PC-9 (cell line): ENCODE measurements around the gene AHNAK. TPM values are rescaled to one million over a fixed set of nuclear protein-coding genes. Genes with fewer than 3 reads are reported as not detected.

ENCODE experiments used
- BruUV-seq: library from RNA; stranded (reverse); fragments of 400-500 nt; replicated peaks from 2 replicates; lab custom pipeline; 2021; lab: Mats Ljungman, UMichigan
- CTCF ChIA-PET: fragments of 300-600 bp; sonication (Branson Sonifier 250); formaldehyde crosslinking; loops from one replicate; lab custom pipeline; 2022; ENCODE audit warnings: antibody characterized with exemption; lab: Charles Lee
- POLR2A ChIA-PET: fragments of 300-600 bp; sonication (Branson Sonifier 250); formaldehyde crosslinking; loops from one replicate; lab custom pipeline; 2022; ENCODE audit warnings: antibody characterized with exemption; ENCODE audit not compliant: unreplicated experiment; lab: Charles Lee
- DNase-seq, 2 experiments: peaks; one replicate each; pipeline versions ENCODE4 v3.0.0 to v3.0.0-alpha.2; 2015 to 2022; ENCODE audit warnings: mixed read lengths in 1 of 2
- H2AFZ ChIP-seq: fragments of 200-600 bp; sonication (generic); 2 replicates; pipeline ENCODE4 v1.8.1; 2017; ENCODE audit warnings: antibody characterized with exemption
- H3F3A ChIP-seq: fragments of 200-600 bp; sonication (generic); 2 replicates; pipeline ENCODE4 v1.8.1; 2017; ENCODE audit warnings: antibody characterized with exemption, mild to moderate bottlenecking, low read depth; ENCODE audit not compliant: insufficient read depth
- H3K27ac ChIP-seq: fragments of 200-600 bp; sonication (generic); 2 replicates; pipeline ENCODE4 v1.6.1; 2016; ENCODE audit warnings: mixed run types
- H3K27me3 ChIP-seq: fragments of 200-600 bp; sonication (generic); 2 replicates; pipeline ENCODE4 v1.6.1; 2016; ENCODE audit warnings: low read depth, mixed run types; ENCODE audit not compliant: insufficient read depth
- H3K36me3 ChIP-seq: fragments of 200-600 bp; sonication (generic); 2 replicates; pipeline ENCODE4 v1.6.1; 2016; ENCODE audit warnings: low read depth, mixed run types
- H3K4me1 ChIP-seq: fragments of 200-600 bp; sonication (generic); replicated peaks from 2 replicates; pipeline ENCODE4 v1.6.1; 2016; ENCODE audit warnings: mixed run types; ENCODE audit not compliant: insufficient read depth
- H3K4me2 ChIP-seq: fragments of 200-600 bp; sonication (generic); 2 replicates; pipeline ENCODE4 v1.6.1; 2017; ENCODE audit warnings: mixed run types
- H3K4me3 ChIP-seq: fragments of 200-600 bp; sonication (generic); 2 replicates; pipeline ENCODE4 v1.6.1; 2016; ENCODE audit warnings: mixed run types
- H3K79me2 ChIP-seq: fragments of 200-600 bp; sonication (generic); 2 replicates; pipeline ENCODE4 v1.6.1; 2017; ENCODE audit warnings: low read depth, mixed run types
- H3K9me2 ChIP-seq: fragments of 200-600 bp; sonication (generic); 2 replicates; pipeline ENCODE4 v1.8.1; 2017; ENCODE audit warnings: mild to moderate bottlenecking; ENCODE audit not compliant: insufficient read depth
- H3K9me3 ChIP-seq: fragments of 200-600 bp; sonication (generic); 2 replicates; pipeline ENCODE4 v1.8.1; 2016; ENCODE audit warnings: low read depth; ENCODE audit not compliant: insufficient read depth
- H4K20me1 ChIP-seq: fragments of 200-600 bp; sonication (generic); 2 replicates; pipeline ENCODE4 v1.8.1; 2017; ENCODE audit not compliant: insufficient read depth
- CTCF ChIP-seq: fragments of 200-600 bp; sonication (generic); conservative IDR thresholded peaks from 2 replicates; pipeline ENCODE4 v1.6.1; 2017; ENCODE audit warnings: mixed run types, antibody characterized with exemption, mild to moderate bottlenecking, moderate library complexity
- EZH2 ChIP-seq: fragments of 200-600 bp; sonication (generic); IDR thresholded peaks from 2 replicates; pipeline ENCODE4 v1.8.0; 2017; ENCODE audit warnings: antibody characterized with exemption, low read depth
- intact Hi-C: fragments of 100-400 bp; cut with micrococcal nuclease; formaldehyde crosslinking; loops from one replicate; pipeline ENCODE4 v1.10.0; 2022; ENCODE audit not compliant: unreplicated experiment
- total RNA-seq: library from RNA; stranded (reverse); gene quantifications from 2 replicates; pipeline ENCODE4 v1.2.3, GENCODE V29; 2021

AHNAK gene
- total RNA-seq, 1 experiment from 2014 or later = 632 TPM

GRCh38 chr11:62579252-62579651, 32.6 kb upstream of the AHNAK start:
- H3F3A ChIP-seq = peaks cover 51% of the 10 kb centered on the region
- ChIA-PET POLR2A (no interaction called here), CTCF (no interaction called here)
- H3K27me3 ChIP-seq = no peaks in the 10 kb centered on the region
- no peaks in the 10 kb centered on the region for H3K9me2 ChIP-seq
- no peak overlapping the region for H3K4me3 ChIP-seq
- H4K20me1 ChIP-seq = no peaks in the 10 kb centered on the region; the same call in 1 of the 2 replicates
- no peak overlapping the region for H2AFZ ChIP-seq
- no peak overlapping the region for H3K4me2 ChIP-seq
- H3K4me1 ChIP-seq = peaks cover 23% of the 10 kb centered on the region
- peaks cover 13% of the 10 kb centered on the region; the same call in 1 of the 2 replicates for H3K36me3 ChIP-seq
- BruUV-seq = no TSS peak
- peak in 1 of 2 experiments; percentile 88 for DNase-seq
- H3K27ac ChIP-seq = peak overlapping the region; percentile 19
- H3K79me2 ChIP-seq = peaks cover 20% of the 10 kb centered on the region
- no peaks in the 10 kb centered on the region for H3K9me3 ChIP-seq
- intact Hi-C loops = no loop called here
- TF ChIP-seq EZH2 (no peak), CTCF (no peak)

GRCh38 chr11:62578541-62578940, 31.9 kb upstream of the AHNAK start:
- Histone ChIP-seq H3K4me1 (peaks cover 23% of the 10 kb centered on the region), H3K9me3 (no peaks in the 10 kb centered on the region), H2AFZ (no peak overlapping the region), H3F3A (peaks cover 47% of the 10 kb centered on the region), H3K4me3 (no peak overlapping the region), H4K20me1 (no peaks in the 10 kb centered on the region; the same call in 1 of the 2 replicates), H3K27ac (0 out of 2 replicates have a peak overlapping the region, but pooled peaks have one; percentile 19), H3K79me2 (peaks cover 18% of the 10 kb centered on the region), H3K9me2 (no peaks in the 10 kb centered on the region), H3K4me2 (no peak overlapping the region), H3K36me3 (peaks cover 6% of the 10 kb centered on the region; the same call in 1 of the 2 replicates), H3K27me3 (no peaks in the 10 kb centered on the region)
- CTCF ChIA-PET = no interaction called here
- no TSS peak for BruUV-seq
- POLR2A ChIA-PET = no interaction called here
- intact Hi-C loops = no loop called here
- no peak for DNase-seq
- TF ChIP-seq CTCF (no peak), EZH2 (no peak)

GRCh38 chr11:62577046-62577714, 30.6 kb upstream of the AHNAK start:
- TF ChIP-seq EZH2 (no peak), CTCF (no peak)
- H3K4me3 ChIP-seq = no peak overlapping the region
- POLR2A ChIA-PET = interaction anchor here (0.6 kb wide), 2 partner anchors 17 to 102 kb away, joined by 3 to 8 read pairs; no protein-coding TSS in a partner anchor
- peaks cover 8% of the 10 kb centered on the region for H4K20me1 ChIP-seq
- H3K27ac ChIP-seq = no peak overlapping the region
- H3K4me1 ChIP-seq = peaks cover 29% of the 10 kb centered on the region
- DNase-seq = no peak
- no peaks in the 10 kb centered on the region for H3K9me3 ChIP-seq
- peaks cover 8% of the 10 kb centered on the region for H3K36me3 ChIP-seq
- intact Hi-C loops = no loop called here
- CTCF ChIA-PET = no interaction called here
- H2AFZ ChIP-seq = no peak overlapping the region
- peaks cover 32% of the 10 kb centered on the region for H3K79me2 ChIP-seq
- no TSS peak for BruUV-seq
- peaks cover 55% of the 10 kb centered on the region for H3F3A ChIP-seq
- no peaks in the 10 kb centered on the region for H3K9me2 ChIP-seq
- H3K4me2 ChIP-seq = no peak overlapping the region
- H3K27me3 ChIP-seq = no peaks in the 10 kb centered on the region
